ENCODE results near the gene CEP68.

Gene CEP68

DNA sequence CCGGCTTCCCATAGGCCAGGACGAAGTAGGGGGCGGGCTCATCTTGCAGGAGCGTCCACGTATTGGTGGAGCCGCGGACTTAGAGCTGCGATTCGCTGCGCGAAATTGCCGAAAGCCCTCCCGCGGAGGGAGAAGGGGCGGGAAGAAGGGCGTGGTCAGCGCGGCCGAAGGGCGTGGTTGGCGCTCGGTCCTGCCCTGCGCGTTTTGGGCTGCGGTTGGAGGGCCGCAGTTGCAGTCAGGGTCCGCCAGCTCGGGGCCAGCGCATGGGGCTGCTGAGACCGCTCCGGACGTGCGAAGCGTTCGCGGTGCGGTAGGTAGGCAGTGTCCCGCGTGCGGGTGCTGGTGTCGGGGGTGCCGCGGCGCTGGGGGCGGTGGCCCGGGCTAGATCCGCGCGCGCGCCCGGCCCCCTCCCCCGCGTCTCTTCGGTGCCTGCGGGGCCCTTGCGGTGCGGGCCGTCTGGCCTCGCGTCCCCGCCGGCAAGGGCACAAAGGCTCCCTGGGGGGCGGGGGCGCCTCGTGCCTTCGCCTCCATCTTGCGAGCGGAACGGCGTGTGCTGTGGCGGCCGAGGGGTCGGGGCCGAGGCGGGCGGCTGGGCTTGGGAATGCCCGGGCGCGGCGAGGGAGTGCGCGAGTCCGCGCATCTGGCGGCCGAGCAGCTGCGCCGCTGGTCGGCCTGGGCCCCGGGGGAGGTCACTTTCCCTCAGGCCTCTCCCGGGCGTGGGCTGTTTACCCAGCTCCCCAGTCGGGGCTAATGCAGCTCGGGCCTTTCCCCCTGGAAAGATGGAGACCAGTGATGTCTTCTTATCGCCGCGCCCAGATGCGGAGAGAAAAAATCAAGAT, at the start of gene CEP68:
Gene CEP68 (plus strand): TSS at position 202 of the 839 bp plus-strand sequence. CDS start 13,029 bp downstream, outside the sequence.
- H3K27me3 ChIP-seq (replicated peaks; ENCODE audit: control insufficient read depth, insufficient read depth, low read length), result no peaks in the 10 kb centered on the region
- TF ChIP-seq, protein P1, sequence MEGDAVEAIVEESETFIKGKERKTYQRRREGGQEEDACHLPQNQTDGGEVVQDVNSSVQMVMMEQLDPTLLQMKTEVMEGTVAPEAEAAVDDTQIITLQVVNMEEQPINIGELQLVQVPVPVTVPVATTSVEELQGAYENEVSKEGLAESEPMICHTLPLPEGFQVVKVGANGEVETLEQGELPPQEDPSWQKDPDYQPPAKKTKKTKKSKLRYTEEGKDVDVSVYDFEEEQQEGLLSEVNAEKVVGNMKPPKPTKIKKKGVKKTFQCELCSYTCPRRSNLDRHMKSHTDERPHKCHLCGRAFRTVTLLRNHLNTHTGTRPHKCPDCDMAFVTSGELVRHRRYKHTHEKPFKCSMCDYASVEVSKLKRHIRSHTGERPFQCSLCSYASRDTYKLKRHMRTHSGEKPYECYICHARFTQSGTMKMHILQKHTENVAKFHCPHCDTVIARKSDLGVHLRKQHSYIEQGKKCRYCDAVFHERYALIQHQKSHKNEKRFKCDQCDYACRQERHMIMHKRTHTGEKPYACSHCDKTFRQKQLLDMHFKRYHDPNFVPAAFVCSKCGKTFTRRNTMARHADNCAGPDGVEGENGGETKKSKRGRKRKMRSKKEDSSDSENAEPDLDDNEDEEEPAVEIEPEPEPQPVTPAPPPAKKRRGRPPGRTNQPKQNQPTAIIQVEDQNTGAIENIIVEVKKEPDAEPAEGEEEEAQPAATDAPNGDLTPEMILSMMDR (IDR thresholded peaks at IDR 0.05; ENCODE audit: insufficient read depth, low read length, poor library complexity, severe bottlenecking), result no peak
- H3K36me3 ChIP-seq (ENCODE audit: control insufficient read depth, insufficient read depth, low read length), result no peaks in the 10 kb centered on the region
- peak within 1 kb of the TSS; percentile 80 for H3K4me3 ChIP-seq (replicated peaks; ENCODE audit: low read depth, low read length)
- DNase-seq (ENCODE audit: extremely low read depth, insufficient read length), result peak; percentile 97

GRCh38 chr2:65013776-65014175, 42.4 kb upstream of the CEP68 start:
- TF ChIP-seq, protein P1 (IDR thresholded peaks at IDR 0.05; ENCODE audit: insufficient read depth, low read length, poor library complexity, severe bottlenecking), result no peak
- Histone ChIP-seq H3K36me3 (ENCODE audit: control insufficient read depth, insufficient read depth, low read length) (peaks cover 18% of the 10 kb centered on the region), H3K4me3 (replicated peaks; ENCODE audit: low read depth, low read length) (no peak overlapping the region), H3K27me3 (replicated peaks; ENCODE audit: control insufficient read depth, insufficient read depth, low read length) (no peaks in the 10 kb centered on the region)
- no peak for DNase-seq (ENCODE audit: extremely low read depth, insufficient read length)

DNA sequence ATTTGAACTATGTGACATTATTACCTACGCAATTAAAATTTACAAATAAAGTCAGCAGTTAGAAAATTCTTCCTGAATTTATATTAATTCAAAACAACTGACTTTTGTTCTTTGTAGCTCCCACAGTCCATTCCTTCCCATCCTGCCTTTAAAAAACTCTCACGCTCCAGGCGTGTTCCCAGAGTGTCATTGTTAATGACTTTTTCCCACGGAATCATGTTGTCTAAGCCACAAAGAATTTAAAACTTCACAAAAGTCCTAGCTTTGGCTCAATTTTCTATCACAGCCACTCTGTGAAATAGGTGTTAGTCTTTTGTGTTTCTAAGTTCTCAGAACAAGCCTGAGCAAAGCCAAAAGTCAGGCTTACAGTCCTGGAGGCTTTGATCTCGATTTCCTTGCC, 40.5 kb upstream of the CEP68 start:
- TF ChIP-seq, protein P1 (IDR thresholded peaks at IDR 0.05; ENCODE audit: insufficient read depth, low read length, poor library complexity, severe bottlenecking), result no peak
- H3K27me3 ChIP-seq (replicated peaks; ENCODE audit: control insufficient read depth, insufficient read depth, low read length), result no peaks in the 10 kb centered on the region
- H3K4me3 ChIP-seq (replicated peaks; ENCODE audit: low read depth, low read length), result no peak overlapping the region
- no peak for DNase-seq (ENCODE audit: extremely low read depth, insufficient read length)
- peaks cover 27% of the 10 kb centered on the region for H3K36me3 ChIP-seq (ENCODE audit: control insufficient read depth, insufficient read depth, low read length)

- no peak for DNase-seq (ENCODE audit: extremely low read depth, insufficient read length)
- H3K27me3 ChIP-seq (replicated peaks; ENCODE audit: control insufficient read depth, insufficient read depth, low read length), result no peaks in the 10 kb centered on the region
- H3K36me3 ChIP-seq (ENCODE audit: control insufficient read depth, insufficient read depth, low read length), result peaks cover 35% of the 10 kb centered on the region
- H3K4me3 ChIP-seq (replicated peaks; ENCODE audit: low read depth, low read length), result no peak overlapping the region
- TF ChIP-seq, protein P1 (IDR thresholded peaks at IDR 0.05; ENCODE audit: insufficient read depth, low read length, poor library complexity, severe bottlenecking), result no peak
These were observed 39.4 kb upstream of the CEP68 start for GRCh38 chr2:65016789-65017188.

DNA sequence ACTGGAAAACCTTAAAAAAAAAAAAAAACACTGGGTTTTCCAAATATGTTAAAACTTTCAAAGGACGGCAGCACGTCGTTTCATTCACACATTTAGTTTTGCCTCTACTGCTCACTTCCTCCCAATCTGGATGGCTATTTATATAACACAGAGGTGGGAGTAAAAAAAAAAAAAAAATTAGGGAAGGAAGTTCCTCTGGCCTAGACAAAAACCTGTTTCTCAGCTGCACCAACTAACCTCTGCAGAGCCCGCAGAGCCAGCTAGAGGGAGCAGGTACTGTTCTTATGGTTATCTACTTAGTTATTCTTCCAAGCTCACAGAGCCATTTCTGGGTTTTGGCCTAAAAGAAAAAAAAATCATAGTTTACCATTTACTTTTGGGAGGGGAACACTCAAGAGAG, 38.9 kb upstream of the CEP68 start:
- peaks cover 35% of the 10 kb centered on the region for H3K36me3 ChIP-seq (ENCODE audit: control insufficient read depth, insufficient read depth, low read length)
- H3K4me3 ChIP-seq (replicated peaks; ENCODE audit: low read depth, low read length), result no peak overlapping the region
- no peaks in the 10 kb centered on the region for H3K27me3 ChIP-seq (replicated peaks; ENCODE audit: control insufficient read depth, insufficient read depth, low read length)
- no peak for DNase-seq (ENCODE audit: extremely low read depth, insufficient read length)
- TF ChIP-seq, protein P1 (IDR thresholded peaks at IDR 0.05; ENCODE audit: insufficient read depth, low read length, poor library complexity, severe bottlenecking), result peak; percentile 46
